Erythroblast (primary cell): ENCODE data around the gene DNAJC28.

Source experiments
- GATA1 ChIP-seq: IDR thresholded peaks from 2 replicates; pipeline ENCODE4 v1.6.1; 2011; ENCODE audit warnings: low read depth, mild to moderate bottlenecking, control low read depth, low read length, moderate library complexity
- POLR2A ChIP-seq: IDR thresholded peaks from 2 replicates; pipeline ENCODE4 v1.6.1; 2011; ENCODE audit warnings: mild to moderate bottlenecking, low read length

DNA sequence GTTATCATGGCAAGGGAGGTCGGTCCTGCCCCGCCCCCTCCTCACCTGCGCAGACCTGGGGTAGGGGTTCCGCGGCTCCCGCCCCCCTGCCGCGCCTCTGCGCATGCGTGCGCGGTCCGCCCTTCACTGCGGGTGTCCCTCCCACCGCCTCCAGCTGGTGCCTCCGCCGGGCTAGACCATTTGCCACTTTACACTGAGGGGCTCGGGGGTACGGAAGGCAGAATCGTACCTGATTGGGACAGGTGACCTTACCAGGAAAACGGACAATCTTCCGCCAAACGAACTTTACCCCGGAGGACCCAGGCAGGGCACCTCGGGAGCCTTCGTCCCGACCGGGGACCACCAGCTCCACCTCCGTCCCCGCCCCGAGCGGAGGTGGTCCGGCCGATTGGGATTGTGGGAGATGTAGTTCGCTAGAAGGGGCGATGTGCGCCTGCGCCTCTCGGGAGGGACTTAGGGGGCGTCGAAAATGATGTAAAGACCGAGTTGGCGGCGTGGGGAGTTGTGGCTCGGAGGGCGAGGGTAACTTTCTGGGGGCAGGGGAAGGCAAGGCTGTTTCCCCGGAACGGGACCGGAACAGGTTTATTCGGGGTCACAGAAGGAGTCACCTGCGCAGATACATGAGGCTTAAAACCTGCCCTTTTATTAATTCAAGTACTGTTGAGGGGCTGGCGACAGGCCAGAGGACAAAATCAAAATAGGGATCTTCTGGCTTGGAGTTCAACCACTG is at the start of gene DNAJC28:
- TF ChIP-seq POLR2A, result peak; percentile 63
- no peak for TF ChIP-seq GATA1
